GM12878 (cell line): ENCODE results near the gene USH2A. TPM values are rescaled to one million over a fixed set of nuclear protein-coding genes. Genes with fewer than 3 reads are reported as not detected.

ENCODE experiments used
- CHD4 ChIP-seq: fragments of 200-600 bp; sonication (generic); IDR thresholded peaks from 2 replicates; pipeline ENCODE4 v1.6.1; 2016; ENCODE audit warnings: mild to moderate bottlenecking
- CUX1 ChIP-seq: IDR thresholded peaks from 2 replicates; pipeline ENCODE4 v1.6.1; 2012; ENCODE audit warnings: improper control_type of control experiment, low read depth, low read length; ENCODE audit not compliant: insufficient replicate concordance
- E4F1 ChIP-seq: fragments of 450-650 bp; IDR thresholded peaks from 2 replicates; pipeline ENCODE4 v1.6.1; 2018; ENCODE audit warnings: borderline replicate concordance, mild to moderate bottlenecking; ENCODE audit not compliant: partially characterized antibody
- EZH2 ChIP-seq: IDR thresholded peaks from 2 replicates; pipeline ENCODE4 v1.6.1; 2012; ENCODE audit warnings: low read depth, mild to moderate bottlenecking, control low read depth, inconsistent platforms, low read length, borderline replicate concordance; ENCODE audit not compliant: control insufficient read depth
- NFIC ChIP-seq: IDR thresholded peaks from 2 replicates; pipeline ENCODE4 v1.6.1; 2012; ENCODE audit warnings: low read depth, mild to moderate bottlenecking, inconsistent platforms, low read length, moderate library complexity
- NKRF ChIP-seq: fragments of 450-650 bp; conservative IDR thresholded peaks from 2 replicates; pipeline ENCODE4 v1.6.1; 2017; ENCODE audit warnings: mild to moderate bottlenecking, moderate library complexity
- SIX5 ChIP-seq: IDR thresholded peaks from 2 replicates; pipeline ENCODE4 v1.6.1; 2011; ENCODE audit warnings: mild to moderate bottlenecking, low read depth, low read length, moderate library complexity; ENCODE audit not compliant: severe bottlenecking
- STAT3 ChIP-seq: IDR thresholded peaks from 2 replicates; pipeline ENCODE4 v1.6.1; 2011; ENCODE audit warnings: low read depth, low read length, improper control_type of control experiment
- polyA plus RNA-seq, 11 experiments: library from polyadenylated mRNA; depleted of rRNA in 4 of 11; unstranded in 6 of 11; stranded (reverse) in 5 of 11; fragments of >200 nt; fragmentation: Nextera tagmentation in 4 of 11; fragmentation: Illumina TruSeq in 1 of 11; extraction: Ambion mirVana in 4 of 11; extraction: Trizol in 1 of 11; gene quantifications; 1 replicate in 1 of 11; 2 replicates in 10 of 11; pipeline versions ENCODE4 v1.2.1 to v1.2.3, GENCODE V29; 2011 to 2016; ENCODE audit warnings: inconsistent platforms in 2 of 11, missing spikeins in 2 of 11, low read depth in 1 of 11
- total RNA-seq, 4 experiments: library from RNA; depleted of rRNA in 3 of 4; stranded (reverse); fragments of >200 nt in 3 of 4; fragmentation: Illumina TruSeq in 1 of 4; extraction: Trizol in 1 of 4; gene quantifications; 2 replicates each; pipeline versions ENCODE4 v1.2.1 to v1.2.3, GENCODE V29; 2013 to 2021

The USH2A gene
- total and polyA plus RNA-seq, 10 of the 15 experiments (the other 5 are each of a cell fraction or from before 2014, with no cell fraction given), result under 0.01 to 0.20 (median 0.01) TPM; not detected in 2

- no peak for TF ChIP-seq EZH2
- no peak for TF ChIP-seq STAT3
- no peak for TF ChIP-seq CHD4
- TF ChIP-seq SIX5, result no peak
- no peak for TF ChIP-seq CUX1
- no peak for TF ChIP-seq NFIC
- no peak for TF ChIP-seq E4F1
- TF ChIP-seq NKRF, result no peak
Measured at GRCh38 chr1:215608646-215609045, 814.6 kb downstream of the USH2A start (continued).
